Stomach (tissue), 9 donors: Measurements from ENCODE around the gene CAVIN2. TPM values are rescaled to one million over a fixed set of nuclear protein-coding genes. Genes with fewer than 3 reads are reported as not detected.

Source experiments
- DNase-seq, 2 donors: peaks; one replicate each; pipeline versions ENCODE4 v3.0.0 to v3.0.0-alpha.2; 2013 to 2019
- H3K27ac ChIP-seq, 5 donors: fragments of 200-600 bp in 4 of 5; sonication (generic) in 4 of 5; one replicate each; pipeline ENCODE4 v1.5.1; 2013 to 2019; ENCODE audit warnings: mild to moderate bottlenecking in 1 of 5, moderate library complexity in 1 of 5
- H3K27me3 ChIP-seq, 3 donors: fragments of 200-600 bp; sonication (generic); one replicate each; pipeline ENCODE4 v1.5.1; 2017 to 2019; ENCODE audit warnings: mixed run types in 1 of 3
- H3K36me3 ChIP-seq, 4 donors: fragments of 200-600 bp; sonication (generic); 1 replicate in 3 of 4; 2 replicates in 1 of 4; pipeline ENCODE4 v1.5.1; 2016 to 2019
- H3K4me1 ChIP-seq, 4 donors: fragments of 200-600 bp; sonication (generic); one replicate each; pipeline ENCODE4 v1.5.1; 2016 to 2019
- H3K4me3 ChIP-seq, 4 donors: fragments of 200-600 bp; sonication (generic) in 3 of 4; one replicate each; pipeline ENCODE4 v1.5.1; 2016 to 2019; ENCODE audit warnings: mild to moderate bottlenecking in 1 of 4
- H3K9me3 ChIP-seq, 4 donors: fragments of 200-600 bp; sonication (generic); one replicate each; pipeline ENCODE4 v1.5.1; 2016 to 2019
- CTCF ChIP-seq, 7 experiments: fragments of 450-650 bp in 4 of 7; fragments of 200-600 bp in 3 of 7; sonication (generic) in 3 of 7; IDR thresholded peaks; one replicate each; pipeline ENCODE4 v1.5.1; 2016 to 2019; ENCODE audit warnings: antibody characterized with exemption in 7 of 7, control low read depth in 2 of 7, mild to moderate bottlenecking in 1 of 7
- EP300 ChIP-seq: sonication (generic); formaldehyde crosslinking; IDR thresholded peaks from one replicate; pipeline ENCODE4 v1.6.1; 2017; ENCODE audit warnings: antibody characterized with exemption
- POLR2A ChIP-seq, 4 donors: fragments of 450-650 bp; IDR thresholded peaks; one replicate each; pipeline ENCODE4 v1.6.1; 2016; ENCODE audit warnings: antibody characterized with exemption in 4 of 4, control low read depth in 2 of 4, mild to moderate bottlenecking in 1 of 4, moderate library complexity in 1 of 4
- POLR2AphosphoS5 ChIP-seq, 3 donors: sonication (generic); formaldehyde crosslinking; IDR thresholded peaks; one replicate each; pipeline ENCODE4 v1.6.1; 2016; ENCODE audit warnings: antibody characterized with exemption in 3 of 3
- WGBS, 5 donors: extraction: QIAGEN DNeasy Blood & Tissue Kit in 3 of 5; methylation state at CpG; one replicate each; pipeline versions ENCODE4 v1.1.5 to v1.1.7; 2013 to 2018; 5-methylcytosine and 5-hydroxymethylcytosine counted together
- intact Hi-C: fragments of 100-400 bp; cut with DNase I; formaldehyde crosslinking; loops from one replicate; pipeline ENCODE4 v1.15.1; 2023; ENCODE audit warnings: low total_unique reads
- polyA plus RNA-seq, 3 donors: library from polyadenylated mRNA; stranded (reverse); fragments of 200-250 nt; gene quantifications; one replicate each; pipeline ENCODE4 v1.2.3, GENCODE V29; 2013
- total RNA-seq, 5 donors: library from RNA; depleted of rRNA; stranded (reverse); fragments of >200 nt; gene quantifications; one replicate each; pipeline versions ENCODE4 v1.1.0 to v1.2.3, GENCODE V29; 2014 to 2016
- donor health status: healthy with polysubstance abuse.
- donor health status: Bipolar disorder and iron deficiency.
- donor health status: healthy.

The CAVIN2 gene
- total and polyA plus RNA-seq, 8 donors = 5.8 to 46.3 (median 13.7) TPM

- Histone ChIP-seq H3K4me1 (peaks cover 13 to 23% (median 20%) of the 10 kb centered on the region in 4 donors), H3K27me3 (no peaks in the 10 kb centered on the region), H3K9me3 (no peaks in the 10 kb centered on the region), H3K36me3 (no peaks in the 10 kb centered on the region), H3K4me3 (no peak overlapping the region), H3K27ac (no peak overlapping the region)
- intact Hi-C loops = no loop called here
- no peak for DNase-seq
- WGBS, 5 donors = 56 to 72% (median 65%) methylated on average over 5 of the region's 5 CpGs
- no peak for TF ChIP-seq CTCF (IDR thresholded peaks at IDR 0.05)
- no peak for TF ChIP-seq POLR2AphosphoS5 (IDR thresholded peaks at IDR 0.05)
- TF ChIP-seq POLR2A (IDR thresholded peaks at IDR 0.05) = no peak
- TF ChIP-seq EP300 = no peak
Observed at GRCh38 chr2:191851158-191851557, 4.3 kb upstream of the CAVIN2 start.

- 79 to 85% (median 82%) methylated on average over 7 of the region's 7 CpGs for WGBS, 5 donors
- peaks cover 14 to 41% (median 29%) of the 10 kb centered on the region in 4 donors for H3K4me1 ChIP-seq
- H3K36me3 ChIP-seq = no peaks in the 10 kb centered on the region
- TF ChIP-seq POLR2AphosphoS5 (IDR thresholded peaks at IDR 0.05) = no peak
- no peak for TF ChIP-seq POLR2A (IDR thresholded peaks at IDR 0.05)
- no peak for TF ChIP-seq EP300
- TF ChIP-seq CTCF (IDR thresholded peaks at IDR 0.05) = no peak
- H3K4me3 ChIP-seq = no peak overlapping the region
- H3K9me3 ChIP-seq = no peaks in the 10 kb centered on the region
- intact Hi-C loops = no loop called here
- DNase-seq = no peak
- no peaks in the 10 kb centered on the region for H3K27me3 ChIP-seq
- H3K27ac ChIP-seq = peak overlapping the region in 1 of 5 donors; percentile 5
Observed at GRCh38 chr2:191848771-191849767, 2.2 kb upstream of the CAVIN2 start.

- no peaks in the 10 kb centered on the region for H3K9me3 ChIP-seq
- TF ChIP-seq CTCF (IDR thresholded peaks at IDR 0.05) (no peak), EP300 (no peak), POLR2A (IDR thresholded peaks at IDR 0.05) (no peak), POLR2AphosphoS5 (IDR thresholded peaks at IDR 0.05) (no peak)
- no peaks in the 10 kb centered on the region for H3K36me3 ChIP-seq
- peaks cover 14 to 44% (median 31%) of the 10 kb centered on the region in 4 donors for H3K4me1 ChIP-seq
- intact Hi-C loops = no loop called here
- no peak for DNase-seq
- H3K27me3 ChIP-seq = no peaks in the 10 kb centered on the region
- H3K27ac ChIP-seq = peak overlapping the region; percentile 47 to 85 (median 77)
- H3K4me3 ChIP-seq = no peak overlapping the region
- WGBS, 5 donors = 28 to 55% (median 40%) methylated on average over 4 of the region's 4 CpGs
Observed at GRCh38 chr2:191847764-191848163, 876 bp upstream of the CAVIN2 start.

GRCh38 chr2:191845876-191846514 lies 893 bp downstream of the CAVIN2 start:
- Histone ChIP-seq H3K27me3 (no peaks in the 10 kb centered on the region), H3K27ac (peak overlapping the region; percentile 66 to 85 (median 84)), H3K4me1 (peaks cover 14 to 44% (median 31%) of the 10 kb centered on the region in 4 donors), H3K4me3 (peak overlapping the region; percentile 45 to 49 (median 47)), H3K9me3 (no peaks in the 10 kb centered on the region), H3K36me3 (no peaks in the 10 kb centered on the region)
- intact Hi-C loops = no loop called here
- WGBS, 5 donors = 42 to 61% (median 49%) methylated on average over 11 of the region's 11 CpGs
- TF ChIP-seq CTCF (IDR thresholded peaks at IDR 0.05) (no peak), POLR2A (IDR thresholded peaks at IDR 0.05) (no peak)
- DNase-seq = no peak
